Nucleus accumbens (tissue), 56 donors: ENCODE measurements around the gene KLC1.

Experiments used
- DNase-seq, 56 donors: peaks; one replicate each; lab custom pipeline; 2025; lab: John Stamatoyannopoulos, UW

Gene KLC1

GRCh38 chr14:103656031-103656755 is 27.2 kb downstream of the KLC1 start:
- no peak for DNase-seq

GRCh38 chr14:103656756-103657133 is 27.7 kb downstream of the KLC1 start:
- DNase-seq, result peak in 1 of 56 donors; percentile 6

- no peak for DNase-seq
Measured at GRCh38 chr14:103657471-103657870, 28.5 kb downstream of the KLC1 start.

GRCh38 chr14:103659631-103660030 is 30.6 kb downstream of the KLC1 start:
- DNase-seq, result no peak

- no peak for DNase-seq
Measured at GRCh38 chr14:103662029-103662428, 33.0 kb downstream of the KLC1 start.

- no peak for DNase-seq
Measured at GRCh38 chr14:103662591-103662990, 33.6 kb downstream of the KLC1 start.

- DNase-seq, result no peak
Measured at GRCh38 chr14:103663506-103663905, 34.5 kb downstream of the KLC1 start.

GRCh38 chr14:103667671-103668070 is 38.7 kb downstream of the KLC1 start:
- no peak for DNase-seq

GRCh38 chr14:103668117-103668516 is 39.1 kb downstream of the KLC1 start:
- no peak for DNase-seq

- DNase-seq, result no peak
Measured at GRCh38 chr14:103669370-103669769, 40.4 kb downstream of the KLC1 start.

GRCh38 chr14:103671911-103672310 is 42.9 kb downstream of the KLC1 start:
- no peak for DNase-seq

- no peak for DNase-seq
Measured at GRCh38 chr14:103675957-103676356, 46.9 kb downstream of the KLC1 start.

- DNase-seq, result no peak
Measured at GRCh38 chr14:103676881-103677675, 48.1 kb downstream of the KLC1 start.

GRCh38 chr14:103679351-103679750 is 50.3 kb downstream of the KLC1 start:
- peak in 4 of 56 donors; percentile 16 to 39 (median 24) for DNase-seq

GRCh38 chr14:103680491-103681231 is 51.6 kb downstream of the KLC1 start:
- DNase-seq, result no peak

GRCh38 chr14:103683139-103683538 is 54.1 kb downstream of the KLC1 start:
- DNase-seq, result no peak

- DNase-seq, result peak in 4 of 56 donors; percentile 15 to 46 (median 19)
Measured at GRCh38 chr14:103684471-103684870, 55.5 kb downstream of the KLC1 start.

- DNase-seq, result no peak
Measured at GRCh38 chr14:103684871-103685270, 55.9 kb downstream of the KLC1 start.

- no peak for DNase-seq
Measured at GRCh38 chr14:103685276-103686211, 56.5 kb downstream of the KLC1 start.

GRCh38 chr14:103686831-103687485 is 57.9 kb downstream of the KLC1 start:
- DNase-seq, result no peak
